22Rv1 (cell line): ENCODE data around the gene PBX2.

Experiments used
- CTCF ChIP-seq: fragments of 450-650 bp; IDR thresholded peaks from 2 replicates; pipeline ENCODE4 v1.5.1; 2017; ENCODE audit warnings: mild to moderate bottlenecking
- ZFX ChIP-seq: fragments of 450-650 bp; IDR thresholded peaks from 2 replicates; pipeline ENCODE4 v1.6.1; 2017; ENCODE audit warnings: antibody characterized with exemption, borderline replicate concordance

GRCh38 chr6:32154514-32155161 is 35.4 kb downstream of the PBX2 start:
- TF ChIP-seq CTCF: peak; percentile 83
- no peak for TF ChIP-seq ZFX
